Measurements from ENCODE around the gene SLC23A1.

SLC23A1 gene

DNA sequence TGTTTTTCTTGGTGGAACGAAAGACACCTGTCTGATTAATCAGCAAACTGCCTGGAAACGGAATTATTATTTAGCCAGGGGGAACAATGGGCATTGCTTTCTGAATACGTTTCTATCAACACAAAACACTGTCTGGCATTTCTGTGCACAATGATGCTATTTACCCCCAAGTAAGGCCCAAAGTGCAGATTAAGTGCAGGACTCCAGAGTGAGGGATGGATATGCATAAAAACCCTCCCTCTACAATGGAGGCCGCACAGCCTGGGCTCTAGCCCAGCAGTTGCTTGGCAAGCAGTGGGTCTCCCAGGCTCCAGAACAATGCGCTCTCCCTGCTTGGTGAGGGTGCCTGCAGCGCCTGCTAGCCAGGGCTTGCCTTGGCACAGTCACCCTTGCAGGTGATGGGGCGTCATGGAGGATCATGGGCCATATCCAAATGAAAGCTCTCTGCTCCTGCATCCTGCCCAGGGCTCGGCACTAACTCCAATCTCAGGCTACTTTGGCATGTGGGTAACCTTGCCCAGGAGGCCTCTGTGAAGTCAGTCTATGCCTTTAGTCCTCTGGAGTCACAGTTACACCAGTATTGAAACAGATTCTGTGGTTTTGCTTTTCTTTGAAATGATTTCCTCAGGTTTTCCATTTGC, 32.2 kb upstream of the SLC23A1 start:
- H3K4me3 ChIP-seq (ENCODE audit: low read depth, low read length), result no peak overlapping the region
- DNase-seq, result no peak
- no peaks in the 10 kb centered on the region for H3K9me3 ChIP-seq
- TF ChIP-seq, protein P1, sequence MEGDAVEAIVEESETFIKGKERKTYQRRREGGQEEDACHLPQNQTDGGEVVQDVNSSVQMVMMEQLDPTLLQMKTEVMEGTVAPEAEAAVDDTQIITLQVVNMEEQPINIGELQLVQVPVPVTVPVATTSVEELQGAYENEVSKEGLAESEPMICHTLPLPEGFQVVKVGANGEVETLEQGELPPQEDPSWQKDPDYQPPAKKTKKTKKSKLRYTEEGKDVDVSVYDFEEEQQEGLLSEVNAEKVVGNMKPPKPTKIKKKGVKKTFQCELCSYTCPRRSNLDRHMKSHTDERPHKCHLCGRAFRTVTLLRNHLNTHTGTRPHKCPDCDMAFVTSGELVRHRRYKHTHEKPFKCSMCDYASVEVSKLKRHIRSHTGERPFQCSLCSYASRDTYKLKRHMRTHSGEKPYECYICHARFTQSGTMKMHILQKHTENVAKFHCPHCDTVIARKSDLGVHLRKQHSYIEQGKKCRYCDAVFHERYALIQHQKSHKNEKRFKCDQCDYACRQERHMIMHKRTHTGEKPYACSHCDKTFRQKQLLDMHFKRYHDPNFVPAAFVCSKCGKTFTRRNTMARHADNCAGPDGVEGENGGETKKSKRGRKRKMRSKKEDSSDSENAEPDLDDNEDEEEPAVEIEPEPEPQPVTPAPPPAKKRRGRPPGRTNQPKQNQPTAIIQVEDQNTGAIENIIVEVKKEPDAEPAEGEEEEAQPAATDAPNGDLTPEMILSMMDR (IDR thresholded peaks at IDR 0.05; ENCODE audit: low read depth, low read length), result no peak
- no peaks in the 10 kb centered on the region for H3K4me1 ChIP-seq
- peaks cover 16% of the 10 kb centered on the region for H3K36me3 ChIP-seq
- H3K27me3 ChIP-seq, result no peaks in the 10 kb centered on the region

- H3K27me3 ChIP-seq, result no peaks in the 10 kb centered on the region
- no peak for DNase-seq
- TF ChIP-seq, protein P1 (IDR thresholded peaks at IDR 0.05; ENCODE audit: low read depth, low read length), result no peak
- H3K36me3 ChIP-seq, result peaks cover 11% of the 10 kb centered on the region
- no peaks in the 10 kb centered on the region for H3K9me3 ChIP-seq
- no peak overlapping the region for H3K4me3 ChIP-seq (ENCODE audit: low read depth, low read length)
- no peaks in the 10 kb centered on the region for H3K4me1 ChIP-seq
Observed at GRCh38 chr5:139414581-139415130, 31.6 kb upstream of the SLC23A1 start.

DNA sequence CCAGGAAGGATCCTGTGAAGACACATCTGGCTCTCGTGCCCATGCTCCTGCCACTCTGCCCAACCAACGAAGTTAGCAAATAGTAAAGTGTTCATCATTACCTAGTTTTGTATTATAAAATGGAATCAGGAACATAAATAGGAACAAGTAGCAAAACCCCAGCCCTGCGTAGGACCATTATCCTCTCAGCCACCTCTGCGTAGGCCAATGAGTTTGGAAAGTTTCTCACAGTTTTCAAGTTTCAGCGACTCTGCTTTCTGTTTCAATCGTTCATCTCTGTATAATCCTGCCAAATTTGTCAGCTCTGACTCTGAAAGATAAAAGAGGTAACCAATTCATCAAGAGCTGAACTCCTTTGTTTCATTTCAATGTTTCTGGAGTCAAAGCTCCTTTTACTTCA, 30.9 kb upstream of the SLC23A1 start:
- H3K4me3 ChIP-seq (ENCODE audit: low read depth, low read length), result no peak overlapping the region
- H3K4me1 ChIP-seq, result no peaks in the 10 kb centered on the region
- TF ChIP-seq, protein P1 (IDR thresholded peaks at IDR 0.05; ENCODE audit: low read depth, low read length), result no peak
- DNase-seq, result no peak
- peaks cover 5% of the 10 kb centered on the region for H3K36me3 ChIP-seq
- H3K27me3 ChIP-seq, result no peaks in the 10 kb centered on the region
- no peaks in the 10 kb centered on the region for H3K9me3 ChIP-seq

DNA sequence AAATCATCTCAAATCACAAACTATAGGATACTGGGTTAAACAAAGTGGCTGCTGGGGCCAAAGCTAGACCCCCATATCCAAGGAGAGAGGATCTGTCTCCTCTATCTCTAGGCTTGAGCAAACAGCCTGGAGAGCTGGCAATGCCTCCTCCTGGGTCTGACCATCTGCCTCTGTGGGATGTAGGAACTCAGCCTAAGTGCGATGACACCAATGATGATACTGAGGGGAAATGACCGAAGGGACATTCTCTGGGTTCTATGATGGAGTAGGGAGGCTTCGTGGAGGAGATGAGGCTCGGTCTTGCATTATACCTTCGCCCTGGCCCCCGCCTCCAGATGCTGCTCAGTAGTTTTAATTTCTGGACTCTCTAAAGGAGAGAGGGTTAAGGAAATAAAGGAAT, 30.1 kb upstream of the SLC23A1 start:
- no peaks in the 10 kb centered on the region for H3K9me3 ChIP-seq
- no peaks in the 10 kb centered on the region for H3K27me3 ChIP-seq
- H3K4me1 ChIP-seq, result no peaks in the 10 kb centered on the region
- no peak for DNase-seq
- TF ChIP-seq, protein P1 (IDR thresholded peaks at IDR 0.05; ENCODE audit: low read depth, low read length), result no peak
- H3K4me3 ChIP-seq (ENCODE audit: low read depth, low read length), result no peak overlapping the region
- peaks cover 5% of the 10 kb centered on the region for H3K36me3 ChIP-seq

- Histone ChIP-seq H3K36me3 (no peaks in the 10 kb centered on the region; the same call in none of the 2 replicates), H3K4me1 (no peaks in the 10 kb centered on the region)
- DNase-seq, result no peak
Observed at GRCh38 chr5:139410993-139411828, 28.1 kb upstream of the SLC23A1 start.

More at GRCh38 chr5:139410993-139411828, 28.1 kb upstream of the SLC23A1 start:
- H3K9me3 ChIP-seq, result no peaks in the 10 kb centered on the region
- no peak overlapping the region for H3K4me3 ChIP-seq (ENCODE audit: low read depth, low read length)
- TF ChIP-seq, protein P1 (IDR thresholded peaks at IDR 0.05; ENCODE audit: low read depth, low read length), result no peak
- no peaks in the 10 kb centered on the region for H3K27me3 ChIP-seq
